Omental fat pad (tissue), 4 donors: ENCODE measurements around the gene SDSL. TPM values are rescaled to one million over a fixed set of nuclear protein-coding genes. Genes with fewer than 3 reads are reported as not detected.

Source experiments
- ATAC-seq: fragments of 150-250 bp; one replicate; pipeline ENCODE4 v1.9.1; 2016; ENCODE audit warnings: mild to moderate bottlenecking, moderate library complexity; ENCODE audit not compliant: low FRiP score
- DNase-seq: peaks from one replicate; pipeline ENCODE4 v3.0.0-alpha.2; 2019; ENCODE audit warnings: low spot score
- total RNA-seq, 4 donors: library from RNA; depleted of rRNA; stranded (reverse); fragments of >200 nt; gene quantifications; one replicate each; pipeline ENCODE4 v1.1.0, GENCODE V29; 2016
- TF ChIP-seq, protein P1 (sequence below), 3 donors: fragments of 450-650 bp; IDR thresholded peaks; one replicate each; pipeline ENCODE4 v1.5.1; 2016 to 2017; ENCODE audit warnings: antibody characterized with exemption in 3 of 3, mild to moderate bottlenecking in 3 of 3, moderate library complexity in 2 of 3

Gene SDSL
- total RNA-seq, 4 donors from 2014 or later = 2.1 to 6.0 (median 4.1) TPM

DNA sequence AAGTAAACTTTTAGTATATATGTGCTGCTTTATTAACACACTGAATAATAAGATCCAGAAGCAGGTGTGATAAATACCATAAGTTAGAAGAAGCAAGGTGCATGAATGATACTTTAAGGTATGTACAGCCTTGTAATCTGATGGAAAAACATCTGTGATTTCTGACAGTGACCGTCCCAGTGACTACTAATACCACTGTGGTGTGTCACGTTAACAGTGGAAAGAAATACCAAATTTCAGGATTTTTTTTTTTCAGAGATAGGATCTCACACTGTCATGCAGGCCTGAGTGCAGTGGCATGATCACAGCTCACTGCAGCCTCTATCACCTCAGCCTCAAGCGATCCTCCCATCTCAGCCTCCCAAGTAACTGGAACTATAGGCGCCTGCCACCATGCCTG lies 40.0 kb upstream of the SDSL start:
- DNase-seq = no peak
- ATAC-seq = no peak
- TF ChIP-seq, protein P1, sequence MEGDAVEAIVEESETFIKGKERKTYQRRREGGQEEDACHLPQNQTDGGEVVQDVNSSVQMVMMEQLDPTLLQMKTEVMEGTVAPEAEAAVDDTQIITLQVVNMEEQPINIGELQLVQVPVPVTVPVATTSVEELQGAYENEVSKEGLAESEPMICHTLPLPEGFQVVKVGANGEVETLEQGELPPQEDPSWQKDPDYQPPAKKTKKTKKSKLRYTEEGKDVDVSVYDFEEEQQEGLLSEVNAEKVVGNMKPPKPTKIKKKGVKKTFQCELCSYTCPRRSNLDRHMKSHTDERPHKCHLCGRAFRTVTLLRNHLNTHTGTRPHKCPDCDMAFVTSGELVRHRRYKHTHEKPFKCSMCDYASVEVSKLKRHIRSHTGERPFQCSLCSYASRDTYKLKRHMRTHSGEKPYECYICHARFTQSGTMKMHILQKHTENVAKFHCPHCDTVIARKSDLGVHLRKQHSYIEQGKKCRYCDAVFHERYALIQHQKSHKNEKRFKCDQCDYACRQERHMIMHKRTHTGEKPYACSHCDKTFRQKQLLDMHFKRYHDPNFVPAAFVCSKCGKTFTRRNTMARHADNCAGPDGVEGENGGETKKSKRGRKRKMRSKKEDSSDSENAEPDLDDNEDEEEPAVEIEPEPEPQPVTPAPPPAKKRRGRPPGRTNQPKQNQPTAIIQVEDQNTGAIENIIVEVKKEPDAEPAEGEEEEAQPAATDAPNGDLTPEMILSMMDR (IDR thresholded peaks at IDR 0.05) = no peak

DNA sequence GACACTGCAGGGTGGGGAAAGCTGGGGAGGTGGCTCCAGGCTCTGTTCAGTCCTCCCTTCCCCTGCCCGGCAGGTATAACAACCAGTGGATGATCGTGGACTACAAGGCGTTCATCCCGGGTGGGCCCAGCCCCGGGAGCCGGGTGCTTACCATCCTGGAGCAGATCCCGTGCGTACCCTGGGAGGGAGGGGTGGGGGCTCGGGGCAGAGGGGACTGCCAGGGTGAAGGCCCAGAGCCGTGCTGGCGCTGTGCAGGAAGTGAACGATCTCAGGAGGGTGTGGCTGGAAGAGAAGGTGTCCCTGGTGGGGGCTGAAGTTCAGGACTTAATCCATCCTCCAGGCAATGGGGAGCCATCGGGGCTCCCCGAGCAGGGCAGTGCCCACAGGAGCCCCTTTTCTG lies 37.4 kb upstream of the SDSL start:
- DNase-seq = no peak
- no peak for ATAC-seq
- TF ChIP-seq, protein P1 (IDR thresholded peaks at IDR 0.05) = no peak

DNA sequence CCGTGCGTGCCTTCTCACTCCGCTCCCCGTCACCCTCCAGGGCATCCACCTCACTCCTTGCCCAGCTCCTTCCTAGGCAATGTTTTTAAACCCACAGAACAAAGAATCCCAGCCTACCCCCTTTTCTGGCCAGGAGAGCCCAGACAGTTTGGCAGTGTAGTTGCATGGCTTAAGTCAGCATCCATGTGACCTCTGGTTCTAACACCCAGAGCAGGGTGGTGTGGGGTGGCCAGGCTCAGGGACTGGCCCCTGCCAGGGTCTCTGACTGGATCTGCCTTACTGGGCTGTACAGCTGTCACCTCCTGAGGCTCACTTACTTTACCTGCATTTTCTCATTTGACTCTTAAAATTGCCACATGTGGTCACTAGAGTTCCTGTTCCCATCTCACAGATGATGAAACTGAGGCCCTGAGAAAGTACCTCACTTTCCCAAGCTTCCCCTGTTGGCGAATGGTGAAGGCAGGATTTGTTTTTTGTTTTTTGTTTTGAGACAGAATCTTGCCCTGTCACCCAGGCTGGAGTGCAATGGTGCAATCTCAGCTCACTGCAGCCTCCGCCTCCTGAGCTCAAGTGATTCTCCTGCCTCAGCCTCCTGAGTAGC lies 36.8 kb upstream of the SDSL start:
- TF ChIP-seq, protein P1 (IDR thresholded peaks at IDR 0.05) = no peak
- ATAC-seq (no peak), DNase-seq (no peak)

DNA sequence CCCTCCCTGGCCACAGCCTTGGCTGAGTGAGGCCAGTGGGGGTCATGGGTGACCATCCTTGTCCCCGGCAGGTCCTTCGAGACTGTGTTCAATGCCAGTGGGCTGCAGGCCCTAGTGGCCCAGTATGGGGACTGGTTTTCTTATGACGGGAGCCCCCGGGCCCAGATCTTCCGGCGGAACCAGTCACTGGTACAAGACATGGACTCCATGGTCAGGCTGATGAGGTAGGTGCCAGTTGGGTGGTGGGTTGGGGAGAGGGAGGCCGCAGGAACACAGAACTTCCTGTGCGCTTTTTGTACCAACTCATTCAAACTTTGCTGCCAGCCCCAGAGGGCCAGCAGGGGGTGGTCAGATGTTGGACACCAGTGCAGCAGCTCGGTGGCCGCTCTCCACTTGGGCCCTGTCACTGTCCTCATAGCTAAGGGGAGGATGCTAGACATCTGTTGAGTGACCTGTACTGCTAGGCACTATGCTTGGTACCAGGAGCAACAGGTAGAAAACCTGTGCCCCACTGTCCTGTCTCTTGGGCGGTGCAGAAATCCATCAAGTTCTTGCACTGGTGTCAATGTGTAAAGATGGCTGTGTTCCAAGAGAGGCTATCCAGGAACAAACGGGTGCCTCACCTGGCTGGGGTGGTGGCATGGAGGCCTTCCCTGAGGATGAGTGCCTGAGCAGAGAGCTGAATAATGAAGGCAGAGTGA lies 35.2 kb upstream of the SDSL start:
- TF ChIP-seq, protein P1 (IDR thresholded peaks at IDR 0.05) = no peak
- ATAC-seq = no peak

DNA sequence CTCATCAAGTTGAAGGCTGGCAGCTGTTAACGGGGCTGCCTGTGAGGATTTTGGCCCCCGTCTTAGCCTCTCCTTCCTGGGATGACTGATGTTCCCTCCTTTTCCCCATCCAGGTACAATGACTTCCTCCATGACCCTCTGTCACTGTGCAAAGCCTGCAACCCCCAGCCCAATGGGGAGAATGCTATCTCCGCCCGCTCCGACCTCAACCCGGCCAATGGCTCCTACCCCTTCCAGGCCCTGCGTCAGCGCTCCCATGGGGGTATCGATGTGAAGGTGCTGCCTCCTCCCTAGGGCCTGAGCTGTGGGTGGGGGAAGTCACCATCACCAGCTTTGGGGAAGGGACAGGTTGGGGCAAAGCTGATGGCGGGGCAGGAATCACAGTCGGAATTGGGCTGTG lies 34.5 kb upstream of the SDSL start:
- no peak for DNase-seq
- TF ChIP-seq, protein P1 (IDR thresholded peaks at IDR 0.05) = no peak
- no peak for ATAC-seq

More for the DNA sequence above, 35.2 kb upstream of the SDSL start:
- DNase-seq = no peak

DNA sequence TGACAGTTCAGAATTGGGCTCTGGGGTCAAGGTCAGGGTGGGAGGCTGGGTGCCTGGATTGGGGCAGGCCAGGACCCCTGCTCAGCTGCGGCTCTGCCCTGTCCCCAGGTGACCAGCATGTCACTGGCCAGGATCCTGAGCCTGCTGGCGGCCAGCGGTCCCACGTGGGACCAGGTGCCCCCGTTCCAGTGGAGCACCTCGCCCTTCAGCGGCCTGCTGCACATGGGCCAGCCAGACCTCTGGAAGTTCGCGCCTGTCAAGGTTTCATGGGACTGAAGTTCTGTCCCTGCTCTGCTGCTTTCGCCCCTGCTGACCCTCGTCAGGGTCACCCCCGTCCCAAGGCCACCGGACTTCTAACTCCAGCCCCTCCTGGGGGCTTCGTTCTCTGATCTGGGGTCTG lies 33.8 kb upstream of the SDSL start:
- no peak for DNase-seq
- no peak for ATAC-seq
- TF ChIP-seq, protein P1 (IDR thresholded peaks at IDR 0.05) = no peak
